Measurements from ENCODE around the gene RFC5.
"Not testable (repeated sequence)": the region's sequence is repeated elsewhere in the genome, so short reads cannot be mapped to it uniquely, and the experiment has no call there.

Gene RFC5

GRCh38 chr12:118015944-118016343 lies 559 bp upstream of the RFC5 start:
- no peak for DNase-seq

DNA sequence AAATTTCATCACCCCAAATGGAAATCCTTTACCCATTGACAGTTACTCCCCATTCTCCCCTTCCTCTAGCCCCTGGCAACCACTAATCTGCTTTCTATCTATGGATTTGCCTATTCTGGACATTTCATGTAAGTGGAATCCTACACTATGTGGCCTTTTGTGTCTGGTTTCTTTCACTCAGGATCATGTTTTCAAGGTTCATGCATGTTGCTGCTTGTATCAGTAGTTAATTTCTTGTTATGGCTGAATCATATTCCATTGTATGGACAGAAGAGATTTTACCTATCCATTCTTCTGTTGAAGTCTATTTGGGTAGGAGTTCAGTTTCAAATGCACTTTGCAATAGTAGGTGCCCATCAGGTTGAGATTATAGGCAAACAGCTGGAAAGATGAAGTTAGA lies 1.4 kb downstream of the RFC5 start:
- no peak for DNase-seq

DNA sequence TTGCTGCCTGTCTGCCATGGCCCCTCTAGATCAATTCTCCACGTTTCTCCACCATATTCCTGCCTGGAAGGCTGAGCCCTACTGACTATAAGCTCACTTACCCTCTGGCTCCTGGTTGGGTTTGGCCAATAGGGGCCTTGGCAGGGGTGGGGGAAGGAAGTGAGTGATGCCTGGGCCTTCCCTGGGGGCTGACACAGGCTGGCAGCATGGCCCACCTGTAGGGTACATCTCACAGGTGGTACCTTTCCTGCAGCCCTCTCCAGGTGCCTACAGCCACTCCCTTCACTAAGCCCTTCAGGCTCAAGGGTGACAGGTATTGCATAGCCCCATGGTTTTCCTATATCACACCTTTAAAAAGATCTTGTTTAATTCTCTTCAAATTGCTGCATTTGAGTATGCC lies 3.5 kb downstream of the RFC5 start:
- DNase-seq = no peak

- not testable (repeated sequence) for DNase-seq
Observed at GRCh38 chr12:118022097-118022727, 5.7 kb downstream of the RFC5 start.

DNA sequence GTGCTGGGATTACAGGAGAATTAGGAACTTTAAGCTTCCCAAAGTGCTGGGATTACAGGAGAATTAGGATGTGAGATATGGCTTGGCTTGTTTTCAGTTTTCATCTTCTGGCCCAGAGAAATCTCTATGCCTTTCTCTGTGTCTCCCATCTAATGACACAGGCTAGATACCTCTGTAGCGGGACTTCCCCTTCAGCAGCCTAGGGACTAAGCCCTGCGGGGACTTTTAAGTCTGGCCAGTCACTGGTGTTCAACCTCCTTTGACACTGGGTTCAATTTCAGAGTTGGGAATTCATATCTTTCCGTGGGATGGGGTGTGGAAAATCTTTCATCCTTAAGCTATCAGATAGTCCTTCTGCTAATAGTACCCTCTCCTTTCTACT lies 6.2 kb downstream of the RFC5 start:
- no peak for DNase-seq

DNA sequence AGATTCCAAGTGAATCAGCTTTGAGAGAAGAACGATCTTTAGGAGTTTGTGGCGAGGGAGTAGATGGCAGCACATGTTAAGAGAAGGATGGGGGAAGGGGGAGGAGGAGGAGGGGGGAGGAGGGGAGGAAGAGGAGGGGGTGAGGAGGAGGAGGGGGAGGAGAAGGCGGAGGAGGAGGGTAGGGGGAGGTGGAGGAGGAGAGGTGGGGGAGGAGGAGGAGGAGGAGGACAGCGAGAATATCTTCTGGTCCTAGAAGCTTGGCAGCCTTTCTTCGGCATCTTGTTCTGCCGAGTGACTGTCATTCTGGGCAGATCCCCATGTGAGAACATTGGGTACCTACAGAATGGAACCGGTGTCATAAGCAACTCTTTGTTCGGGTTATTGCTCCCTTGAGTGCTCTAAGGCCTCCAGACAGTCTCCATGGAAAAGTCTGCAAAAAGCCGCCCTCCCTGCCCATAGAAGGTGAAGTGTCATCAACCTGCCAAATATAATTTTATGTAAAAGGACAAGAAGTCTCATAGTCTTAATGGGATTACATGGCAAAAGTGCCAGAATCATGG lies 6.9 kb downstream of the RFC5 start:
- DNase-seq = no peak

GRCh38 chr12:118025168-118025567 lies 8.7 kb downstream of the RFC5 start:
- DNase-seq = no peak

GRCh38 chr12:118029166-118029565 lies 12.7 kb downstream of the RFC5 start:
- DNase-seq = no peak

DNA sequence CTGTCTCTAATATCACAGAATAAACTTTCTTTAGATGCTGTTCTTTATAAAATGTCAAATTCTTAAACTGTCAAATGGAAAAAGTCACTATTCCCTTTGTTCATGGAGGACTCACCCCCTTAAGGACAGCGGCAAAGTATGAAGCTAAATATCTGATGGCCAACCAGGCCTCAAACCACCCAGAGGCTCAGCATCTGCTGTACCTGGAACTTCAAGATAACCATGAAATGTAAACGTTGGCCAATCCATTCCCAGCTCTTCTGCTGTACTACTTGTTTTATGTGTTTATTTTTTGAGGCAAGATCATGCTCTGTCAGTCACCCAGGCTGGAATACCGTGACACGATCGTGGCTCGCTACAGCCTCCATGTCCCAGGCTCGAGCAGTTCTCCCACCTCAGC lies 15.7 kb downstream of the RFC5 start:
- no peak for DNase-seq

- no peak for DNase-seq
Observed at GRCh38 chr12:118033323-118033722, 16.8 kb downstream of the RFC5 start.

DNA sequence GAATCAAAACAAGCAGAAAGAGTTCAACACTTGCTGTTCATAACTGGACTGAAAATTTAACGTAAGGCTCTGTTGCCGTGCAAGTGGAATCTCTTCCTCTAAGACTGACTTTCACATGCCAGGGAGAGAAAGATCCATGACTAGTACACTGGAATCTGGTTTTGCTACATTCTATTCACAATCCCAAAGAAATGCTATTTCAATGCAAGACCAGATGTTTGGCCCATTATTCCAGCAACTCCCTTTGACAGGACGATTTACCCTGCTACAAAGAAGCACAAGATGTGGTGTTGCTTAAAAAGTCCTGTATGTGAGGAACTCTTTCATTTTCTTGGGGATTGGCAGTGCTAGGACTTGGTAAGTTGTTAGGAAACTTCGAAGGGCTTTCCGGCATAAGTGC lies 17.4 kb downstream of the RFC5 start:
- DNase-seq = no peak

- no peak for DNase-seq
Observed at GRCh38 chr12:118034429-118035189, 18.1 kb downstream of the RFC5 start.

GRCh38 chr12:118035190-118036041 lies 18.9 kb downstream of the RFC5 start:
- DNase-seq = no peak

DNA sequence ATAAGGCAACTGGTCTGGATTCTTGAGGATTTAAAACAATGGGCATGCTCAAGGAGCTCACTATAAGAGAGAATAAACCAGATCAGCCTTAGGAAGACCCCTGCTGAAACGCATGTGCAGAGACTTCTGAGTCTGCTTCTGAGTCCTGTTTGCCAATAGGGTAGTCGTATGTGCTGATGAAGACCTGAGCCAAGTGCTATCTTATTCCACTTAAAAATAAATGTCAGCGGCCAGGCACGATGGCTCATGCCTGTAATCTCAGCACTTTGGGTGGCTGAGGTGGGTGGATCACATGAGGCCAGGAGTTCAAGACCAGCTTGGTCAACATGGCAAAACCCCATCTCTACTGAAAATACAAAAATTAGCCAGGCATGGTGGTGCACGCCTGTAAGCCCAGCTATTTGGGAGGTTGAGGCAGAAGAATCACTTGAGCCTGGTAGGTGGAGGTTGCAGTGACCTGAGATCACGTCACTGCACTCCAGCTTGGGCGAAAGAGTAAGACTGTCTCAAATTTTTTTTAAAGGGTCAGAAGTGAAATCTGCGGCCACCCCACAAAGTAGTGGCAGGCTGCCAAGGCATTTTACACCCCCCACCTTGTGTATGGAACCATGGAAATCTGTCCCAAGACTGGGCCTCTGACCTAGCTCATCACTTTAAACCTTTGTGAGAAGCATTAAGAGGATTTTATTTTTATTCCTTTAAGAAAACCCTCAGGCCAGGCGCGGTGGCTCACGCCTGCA lies 20.3 kb downstream of the RFC5 start:
- DNase-seq = no peak

DNA sequence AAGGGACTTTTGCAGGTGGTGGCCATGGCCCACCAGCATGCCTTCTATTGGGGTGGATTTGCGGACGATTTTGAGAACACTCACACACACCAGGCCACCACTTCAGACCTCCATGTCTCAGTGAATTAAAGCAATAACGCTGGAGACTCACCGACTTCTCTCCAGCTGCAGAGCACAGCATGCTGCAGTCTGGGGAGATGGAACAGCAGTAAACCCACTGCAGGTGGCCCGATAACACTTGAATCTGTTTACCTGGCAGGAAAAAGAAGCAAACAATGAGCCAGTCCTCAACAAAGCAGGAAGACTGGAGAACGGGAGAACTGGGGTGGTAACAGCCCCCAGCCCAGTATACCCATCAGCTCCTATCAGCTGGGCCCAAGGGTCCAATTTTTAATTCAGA lies 21.6 kb downstream of the RFC5 start:
- DNase-seq = no peak

DNA sequence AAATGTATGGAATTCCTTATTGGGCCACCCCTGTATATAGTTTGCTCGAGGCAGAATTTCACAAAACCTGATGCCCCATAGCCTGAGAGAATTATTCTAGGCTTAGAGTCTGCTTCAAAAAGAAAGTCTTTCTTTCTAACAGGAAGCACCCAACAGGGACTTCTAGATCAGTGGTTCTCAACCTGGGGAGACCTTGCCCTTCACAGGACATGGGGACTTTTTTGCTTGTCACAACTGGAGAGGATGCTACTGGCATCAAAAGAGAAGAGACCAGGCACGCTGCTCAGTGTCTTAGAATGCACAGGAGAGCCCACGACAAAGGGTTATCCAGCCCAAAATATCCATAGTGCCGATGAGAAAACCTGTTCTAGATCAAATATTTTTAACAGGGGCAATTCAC lies 25.6 kb downstream of the RFC5 start:
- no peak for DNase-seq

DNA sequence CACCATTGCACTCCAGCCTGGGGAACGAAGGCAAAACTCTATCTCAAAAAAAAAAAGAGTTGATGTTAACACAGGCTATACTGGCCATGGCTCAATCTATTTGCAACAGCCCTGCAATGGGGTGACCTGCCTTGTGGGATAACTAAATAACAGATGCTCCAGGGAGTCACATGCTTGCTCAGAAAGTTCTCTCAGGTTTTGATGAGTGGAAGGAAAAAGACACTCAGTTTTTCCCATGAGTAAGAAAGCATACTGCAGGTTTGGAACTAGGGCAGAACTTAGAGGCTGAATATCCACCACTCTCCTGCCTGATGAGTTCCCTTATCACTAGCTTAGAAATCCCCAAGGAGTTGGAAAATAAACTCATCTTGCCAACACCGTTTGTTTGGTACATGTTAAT lies 27.6 kb downstream of the RFC5 start:
- DNase-seq = no peak

GRCh38 chr12:118044577-118044976 lies 28.1 kb downstream of the RFC5 start:
- no peak for DNase-seq

- no peak for DNase-seq
Observed at GRCh38 chr12:118046430-118046829, 29.9 kb downstream of the RFC5 start.

GRCh38 chr12:118050972-118051910 lies 34.7 kb downstream of the RFC5 start:
- no peak for DNase-seq

DNA sequence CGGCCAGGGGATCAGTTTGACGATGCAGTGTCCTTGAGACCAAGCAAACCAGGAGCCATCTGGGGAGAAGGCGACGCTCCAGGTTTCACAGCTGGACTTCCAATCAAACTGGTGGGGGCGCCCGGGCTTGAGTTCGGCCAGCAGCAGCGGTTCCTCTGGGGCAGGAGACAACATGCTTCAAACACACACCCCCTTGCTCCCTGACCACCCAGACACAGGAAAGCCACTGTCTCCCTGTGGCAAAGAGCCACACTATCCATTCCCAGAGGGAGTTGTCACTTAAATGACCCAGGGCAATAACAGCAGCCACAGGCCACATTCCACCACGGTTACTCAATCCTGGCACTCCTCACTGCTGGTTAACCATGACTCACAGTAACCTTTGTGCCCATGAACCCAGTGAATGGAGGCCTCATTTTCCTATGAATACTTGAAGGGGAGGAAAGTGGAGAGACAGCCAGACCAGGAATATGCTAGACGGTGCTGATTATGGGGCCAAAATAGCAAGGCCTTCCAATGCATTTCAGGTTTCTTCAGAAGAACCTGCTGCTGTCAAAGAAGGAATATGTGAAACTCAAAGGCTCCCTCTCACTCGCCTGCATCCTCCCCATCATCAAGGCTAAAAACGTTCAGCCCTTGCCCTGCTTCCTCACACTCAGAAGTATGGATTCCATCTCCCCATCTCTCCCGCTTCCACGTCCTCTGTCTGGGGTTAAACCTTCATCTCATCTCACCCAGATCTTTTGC lies 36.0 kb downstream of the RFC5 start:
- DNase-seq = no peak
